HFFc6 (cell line): Measurements from ENCODE around the gene SMPD2. TPM values are rescaled to one million over a fixed set of nuclear protein-coding genes. Genes with fewer than 3 reads are reported as not detected.

Source experiments
- DNase-seq: peaks from one replicate; pipeline ENCODE4 v3.0.0-alpha.2; 2018
- H3K27ac Mint-ChIP-seq: 2 replicates; pipeline ENCODE4 v1.8.0; 2020; ENCODE audit warnings: mild to moderate bottlenecking, mixed read lengths
- H3K27me3 Mint-ChIP-seq: 2 replicates; pipeline ENCODE4 v1.8.0; 2021; ENCODE audit warnings: mild to moderate bottlenecking, moderate library complexity, mixed read lengths; ENCODE audit not compliant: insufficient read depth
- H3K36me3 Mint-ChIP-seq: 2 replicates; pipeline ENCODE4 v1.8.0; 2021; ENCODE audit warnings: low read depth, mixed read lengths
- H3K4me1 Mint-ChIP-seq: 2 replicates; pipeline ENCODE4 v1.8.0; 2020; ENCODE audit warnings: low read depth, mixed read lengths
- H3K4me3 Mint-ChIP-seq: 2 replicates; pipeline ENCODE4 v1.8.0; 2020; ENCODE audit warnings: mild to moderate bottlenecking, moderate library complexity, mixed read lengths
- H3K9me3 Mint-ChIP-seq: 2 replicates; pipeline ENCODE4 v1.8.0; 2020; ENCODE audit warnings: mild to moderate bottlenecking, mixed read lengths
- CTCF ChIP-seq: fragments of 200-600 bp; sonication (generic); IDR thresholded peaks from 2 replicates; pipeline ENCODE4 v1.5.0; 2021; ENCODE audit warnings: antibody characterized with exemption, mild to moderate bottlenecking
- total RNA-seq, 6 experiments: library from RNA; stranded (reverse); fragmentation: NEBNext Ultra II Directional; extraction: Animal tissue kit (Norgen Biotek cat#: 25700); gene quantifications; 2 replicates in 1 of 6; 3 replicates in 5 of 6; pipeline ENCODE4 v1.2.3, GENCODE V29; 2021

Gene SMPD2
- total RNA-seq, 6 experiments from 2014 or later, result 5.0 to 7.4 (median 5.7) TPM

DNA sequence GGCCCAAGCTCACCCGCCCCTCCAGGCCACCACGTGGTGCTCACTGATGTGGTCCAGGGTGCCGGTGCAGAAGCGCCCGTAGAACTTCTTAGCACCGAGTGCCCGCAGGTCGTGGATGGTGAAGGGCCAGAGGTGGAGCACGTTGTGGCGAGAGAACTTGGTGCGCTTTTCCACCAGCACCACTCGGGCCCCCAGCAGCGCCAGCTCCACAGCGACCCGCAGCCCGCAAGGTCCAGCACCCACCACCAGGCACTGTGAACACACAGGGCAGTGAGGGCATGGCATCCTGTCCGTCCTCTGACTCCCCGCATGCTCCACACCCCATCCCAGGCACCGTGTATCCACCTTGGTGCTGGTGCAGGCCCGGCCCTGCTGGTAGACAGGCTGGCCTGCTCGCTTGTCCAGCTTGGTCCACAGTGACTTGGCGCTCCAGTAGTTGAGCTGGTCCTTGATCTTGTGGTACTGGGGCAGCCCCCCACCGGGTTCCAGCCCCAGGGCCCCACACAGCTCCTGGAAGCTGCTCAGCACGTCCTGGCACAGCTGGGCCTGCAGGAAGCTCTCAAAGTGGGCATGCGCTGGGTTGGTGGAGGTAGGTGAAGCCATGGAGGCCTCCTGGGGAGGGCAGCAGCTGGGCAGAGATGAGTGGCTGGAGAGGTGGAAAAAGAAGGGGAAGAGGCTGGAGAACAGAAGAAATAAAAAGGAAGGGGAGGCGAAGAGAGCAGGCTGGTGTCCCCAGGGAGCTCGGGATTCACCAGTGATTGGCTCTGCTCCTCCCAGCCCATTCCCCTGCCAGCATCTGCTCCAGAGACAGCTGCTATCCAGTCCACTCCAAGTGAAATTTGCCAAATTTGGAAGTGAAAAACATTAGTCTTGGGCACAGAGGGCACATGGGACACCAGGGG is 13.3 kb downstream of the SMPD2 start:
- H3K4me1 Mint-ChIP-seq, result peaks cover 37% of the 10 kb centered on the region
- H3K9me3 Mint-ChIP-seq, result no peaks in the 10 kb centered on the region
- H3K27me3 Mint-ChIP-seq, result peaks cover 6% of the 10 kb centered on the region
- H3K27ac Mint-ChIP-seq, result peak overlapping the region; percentile 75
- H3K36me3 Mint-ChIP-seq, result peaks cover 4% of the 10 kb centered on the region; the same call in 1 of the 2 replicates
- H3K4me3 Mint-ChIP-seq, result peak overlapping the region; percentile 99
- TF ChIP-seq CTCF, result 0 out of 2 replicates have a peak, but pooled peaks have one; percentile 8
- no peak for DNase-seq

- peak overlapping the region; percentile 99 for H3K4me3 Mint-ChIP-seq
- H3K4me1 Mint-ChIP-seq, result peaks cover 45% of the 10 kb centered on the region
- H3K9me3 Mint-ChIP-seq, result no peaks in the 10 kb centered on the region
- peaks cover 6% of the 10 kb centered on the region for H3K27me3 Mint-ChIP-seq
- H3K36me3 Mint-ChIP-seq, result peaks cover 4% of the 10 kb centered on the region; the same call in 1 of the 2 replicates
- DNase-seq, result no peak
- H3K27ac Mint-ChIP-seq, result peak overlapping the region; percentile 94
- TF ChIP-seq CTCF, result no peak
Observed at GRCh38 chr6:109454496-109455436, 14.2 kb downstream of the SMPD2 start.

DNA sequence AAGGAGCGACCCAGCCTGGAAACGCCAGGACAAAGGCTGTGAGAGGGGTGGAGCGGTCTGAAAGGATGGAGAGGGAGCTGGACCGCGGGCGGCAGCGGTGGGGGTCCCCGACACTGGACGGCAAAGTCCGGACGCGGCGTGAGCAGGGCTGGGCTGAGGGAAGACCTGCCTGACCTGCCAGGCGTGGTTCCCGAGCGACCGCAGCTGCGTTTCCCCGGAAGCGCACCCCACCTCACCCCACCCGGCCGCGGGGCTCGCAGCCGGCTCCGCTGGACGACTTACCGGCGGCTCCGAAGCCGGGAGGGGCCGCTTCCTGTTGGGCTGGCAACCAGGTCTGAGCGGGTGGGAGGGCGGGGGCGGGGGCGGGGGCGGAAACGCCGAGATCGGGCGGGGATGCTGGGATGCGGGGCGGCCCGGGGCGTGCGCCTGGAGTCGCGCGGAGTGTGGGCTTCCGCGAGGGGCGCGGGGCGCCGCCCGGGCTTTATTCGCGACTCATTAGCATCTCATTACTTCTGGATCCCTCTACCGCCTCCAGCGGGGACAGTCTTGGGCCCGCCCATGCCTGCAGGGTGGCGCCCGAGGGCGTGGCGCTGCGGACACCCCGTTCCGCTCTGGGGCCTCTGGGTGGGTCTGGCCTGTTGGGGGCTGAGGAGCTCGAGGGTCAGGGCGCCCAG is 15.1 kb downstream of the SMPD2 start, which contains the start of gene MICAL1:
Gene MICAL1 (minus strand): TSS at position 336 of the 674 bp plus-strand sequence. CDS start 1,576 bp downstream, outside the sequence.
- H3K27ac Mint-ChIP-seq, result peak within 1 kb of the TSS; percentile 94
- peaks cover 7% of the 10 kb centered on the region for H3K27me3 Mint-ChIP-seq
- peak; percentile 65 for DNase-seq
- H3K9me3 Mint-ChIP-seq, result no peaks in the 10 kb centered on the region
- peaks cover 4% of the 10 kb centered on the region; the same call in 1 of the 2 replicates for H3K36me3 Mint-ChIP-seq
- H3K4me1 Mint-ChIP-seq, result peaks cover 45% of the 10 kb centered on the region
- peak within 1 kb of the TSS; percentile 99 for H3K4me3 Mint-ChIP-seq
- TF ChIP-seq CTCF, result peak; percentile 63

GRCh38 chr6:109456111-109456583 is 15.6 kb downstream of the SMPD2 start:
- no peaks in the 10 kb centered on the region for H3K9me3 Mint-ChIP-seq
- peaks cover 45% of the 10 kb centered on the region for H3K4me1 Mint-ChIP-seq
- DNase-seq, result no peak
- H3K27ac Mint-ChIP-seq, result peak overlapping the region; percentile 94
- no peak for TF ChIP-seq CTCF
- peak overlapping the region; percentile 99 for H3K4me3 Mint-ChIP-seq
- no peaks in the 10 kb centered on the region for H3K36me3 Mint-ChIP-seq
- peaks cover 7% of the 10 kb centered on the region for H3K27me3 Mint-ChIP-seq
